ENCODE results near the gene SLU7. TPM values are rescaled to one million over a fixed set of nuclear protein-coding genes. Genes with fewer than 3 reads are reported as not detected.

SLU7 gene
- total RNA-seq, 1 experiment from 2014 or later: 43.6 TPM

DNA sequence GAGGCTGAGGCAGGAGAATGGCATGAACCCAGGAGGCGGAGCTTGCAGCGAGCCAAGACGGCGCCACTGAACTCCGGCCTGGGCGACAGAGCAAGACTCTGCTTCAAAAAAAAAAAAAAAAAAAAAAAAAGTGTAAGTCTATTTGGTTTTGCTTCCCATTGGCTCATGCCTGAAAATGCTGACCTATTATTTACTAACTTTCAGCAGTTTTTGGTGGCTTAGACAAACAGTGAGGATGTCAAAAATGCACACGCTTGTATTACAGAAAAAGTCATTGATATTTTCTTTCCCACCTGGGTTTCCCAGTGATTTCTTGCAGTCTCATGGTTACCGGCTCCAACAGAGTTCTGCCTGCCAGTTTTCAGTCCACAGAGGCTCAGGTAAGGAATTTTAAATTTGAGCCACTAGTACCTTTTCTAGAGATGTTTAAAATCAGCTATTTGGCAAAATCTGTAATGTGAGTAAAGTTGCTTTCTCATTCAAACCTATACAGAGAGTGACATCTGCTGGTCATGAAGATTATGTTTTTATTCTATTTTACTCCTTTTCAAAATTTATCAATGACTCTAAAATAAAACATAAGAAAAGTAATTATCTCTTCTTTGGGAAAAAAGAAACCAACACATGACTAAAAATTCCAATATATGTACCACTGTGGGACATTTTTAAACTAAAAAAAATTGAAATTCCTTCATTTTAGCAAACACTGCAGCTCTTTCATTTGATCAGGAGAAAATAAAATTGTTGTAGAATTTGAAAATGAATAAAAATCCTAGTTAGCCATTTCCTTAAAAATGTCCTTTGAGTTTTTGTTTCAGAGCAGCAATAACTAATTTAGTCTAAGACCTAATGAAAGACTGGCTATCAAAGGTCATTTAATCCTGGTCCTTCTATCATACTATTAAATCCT is 27.8 kb downstream of the SLU7 start:
- Histone ChIP-seq H2AFZ (ENCODE audit: low read depth, low read length, poor library complexity, severe bottlenecking) (no peak overlapping the region), H3K36me3 (ENCODE audit: control insufficient read depth in 1 of 2, insufficient read depth in 2 of 2, low read length in 2 of 2) (no peaks in the 10 kb centered on the region), H3K27ac (ENCODE audit: low read depth, low read length) (no peak overlapping the region), H3K79me2 (ENCODE audit: insufficient read depth, low read length) (no peaks in the 10 kb centered on the region), H4K20me1 (ENCODE audit: insufficient read depth) (no peaks in the 10 kb centered on the region), H3K4me2 (ENCODE audit: low read length) (no peak overlapping the region), H3K9ac (ENCODE audit: low read length) (no peak overlapping the region), H3K27me3 (ENCODE audit: insufficient read depth, low read length) (no peaks in the 10 kb centered on the region), H3K4me3 (replicated peaks in 1 of 2; ENCODE audit: low read depth in 1 of 2, low read length in 2 of 2) (no peak overlapping the region), H3K4me1 (ENCODE audit: control insufficient read depth in 1 of 2, insufficient read depth in 2 of 2, low read length in 2 of 2) (no peaks in the 10 kb centered on the region), H3K9me2 (ENCODE audit: insufficient read depth) (no peaks in the 10 kb centered on the region), H3K9me3 (ENCODE audit: control insufficient read depth in 1 of 2, insufficient read depth in 1 of 2, low read depth in 1 of 2, low read length in 2 of 2) (no peaks in the 10 kb centered on the region; a peak in 1 of 4 replicates)
- ChIA-PET POLR2A (no interaction called here), RAD21 (ENCODE audit: low non-redundant PET in 1 of 2, low total read pairs in 2 of 2, uncharacterized antibody in 2 of 2, unreplicated experiment in 2 of 2) (interaction anchor here (0.6 to 1.7 kb wide), 2 partner anchors 28 to 369 kb away, joined by 3 to 8 read pairs; no protein-coding TSS in a partner anchor), CTCF (interaction anchor here (0.5 to 3.6 kb wide), 26 partner anchors 9 to 1234 kb away, joined by 3 to 45 read pairs (median 3); partner anchors contain the start of genes C1QTNF2 and FAM200C)
- intact Hi-C loops (cut with micrococcal nuclease): loop anchor here (1.0 to 2.0 kb wide), 3 partner anchors 192 to 370 kb away; no protein-coding TSS in a partner anchor
- TF ChIP-seq TCF7L2 (IDR thresholded peaks at IDR 0.05; ENCODE audit: borderline replicate concordance, extremely low read depth, insufficient read depth, insufficient read length) (no peak), POLR2A (IDR thresholded peaks at IDR 0.05; ENCODE audit: borderline replicate concordance, extremely low read depth, insufficient read depth, insufficient read length) (no peak), RAD21 (IDR thresholded peaks at IDR 0.05; ENCODE audit: low read depth) (peak; percentile 76)
- TF ChIP-seq, protein P1, sequence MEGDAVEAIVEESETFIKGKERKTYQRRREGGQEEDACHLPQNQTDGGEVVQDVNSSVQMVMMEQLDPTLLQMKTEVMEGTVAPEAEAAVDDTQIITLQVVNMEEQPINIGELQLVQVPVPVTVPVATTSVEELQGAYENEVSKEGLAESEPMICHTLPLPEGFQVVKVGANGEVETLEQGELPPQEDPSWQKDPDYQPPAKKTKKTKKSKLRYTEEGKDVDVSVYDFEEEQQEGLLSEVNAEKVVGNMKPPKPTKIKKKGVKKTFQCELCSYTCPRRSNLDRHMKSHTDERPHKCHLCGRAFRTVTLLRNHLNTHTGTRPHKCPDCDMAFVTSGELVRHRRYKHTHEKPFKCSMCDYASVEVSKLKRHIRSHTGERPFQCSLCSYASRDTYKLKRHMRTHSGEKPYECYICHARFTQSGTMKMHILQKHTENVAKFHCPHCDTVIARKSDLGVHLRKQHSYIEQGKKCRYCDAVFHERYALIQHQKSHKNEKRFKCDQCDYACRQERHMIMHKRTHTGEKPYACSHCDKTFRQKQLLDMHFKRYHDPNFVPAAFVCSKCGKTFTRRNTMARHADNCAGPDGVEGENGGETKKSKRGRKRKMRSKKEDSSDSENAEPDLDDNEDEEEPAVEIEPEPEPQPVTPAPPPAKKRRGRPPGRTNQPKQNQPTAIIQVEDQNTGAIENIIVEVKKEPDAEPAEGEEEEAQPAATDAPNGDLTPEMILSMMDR (IDR thresholded peaks at IDR 0.05 in 2 of 3, conservative IDR thresholded peaks at IDR 0.05 in 1 of 3; ENCODE audit: borderline replicate concordance in 1 of 3, insufficient read depth in 1 of 3, low read depth in 2 of 3, low read length in 2 of 3): peak; percentile 24 to 68 (median 53); a peak in 4 of 6 replicates
- DNase-seq (ENCODE audit: low read depth, low spot score): no peak
- peak; percentile 52; the same call in 1 of the 2 replicates for ATAC-seq
- BruUV-seq (replicated peaks): no TSS peak

DNA sequence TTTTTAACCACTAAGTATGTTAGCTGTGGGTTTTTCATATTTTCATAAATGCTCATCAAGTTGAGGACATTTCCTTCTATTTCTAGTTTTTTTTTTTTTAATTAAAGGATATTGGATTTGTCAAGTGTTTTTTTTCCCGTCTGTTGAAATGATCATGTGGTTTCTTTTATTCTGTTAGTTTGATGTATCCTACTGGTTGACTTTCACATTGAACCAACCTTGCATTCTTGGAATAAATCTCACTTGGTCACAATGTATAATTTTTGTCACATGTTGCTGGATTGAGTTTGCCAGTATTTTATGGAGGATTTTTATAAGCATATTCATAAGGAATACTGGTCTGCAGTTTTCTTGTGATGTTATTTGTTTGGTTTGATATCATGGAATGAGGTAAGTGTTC is 31.4 kb downstream of the SLU7 start:
- Histone ChIP-seq H3K9ac (ENCODE audit: low read length) (no peak overlapping the region), H3K9me3 (ENCODE audit: control insufficient read depth in 1 of 2, insufficient read depth in 1 of 2, low read depth in 1 of 2, low read length in 2 of 2) (no peaks in the 10 kb centered on the region; a peak in 1 of 4 replicates), H3K4me2 (ENCODE audit: low read length) (no peak overlapping the region), H3K27me3 (ENCODE audit: insufficient read depth, low read length) (no peaks in the 10 kb centered on the region), H3K4me3 (replicated peaks in 1 of 2; ENCODE audit: low read depth in 1 of 2, low read length in 2 of 2) (no peak overlapping the region), H4K20me1 (ENCODE audit: insufficient read depth) (no peaks in the 10 kb centered on the region), H3K79me2 (ENCODE audit: insufficient read depth, low read length) (no peaks in the 10 kb centered on the region), H3K4me1 (ENCODE audit: control insufficient read depth in 1 of 2, insufficient read depth in 2 of 2, low read length in 2 of 2) (no peaks in the 10 kb centered on the region), H3K9me2 (ENCODE audit: insufficient read depth) (no peaks in the 10 kb centered on the region), H3K27ac (ENCODE audit: low read depth, low read length) (no peak overlapping the region), H3K36me3 (ENCODE audit: control insufficient read depth in 1 of 2, insufficient read depth in 2 of 2, low read length in 2 of 2) (no peaks in the 10 kb centered on the region), H2AFZ (ENCODE audit: low read depth, low read length, poor library complexity, severe bottlenecking) (no peak overlapping the region)
- TF ChIP-seq SP1 (IDR thresholded peaks at IDR 0.05; ENCODE audit: low read depth) (no peak), ZFX (IDR thresholded peaks at IDR 0.05) (no peak), ELF1 (IDR thresholded peaks at IDR 0.05; ENCODE audit: borderline replicate concordance, low read depth) (no peak), CEBPB (IDR thresholded peaks at IDR 0.05; ENCODE audit: low read depth) (no peak), POLR2AphosphoS5 (IDR thresholded peaks at IDR 0.05; ENCODE audit: low read depth, low read length) (no peak), CBX3 (IDR thresholded peaks at IDR 0.05; ENCODE audit: low read depth) (no peak), REST (IDR thresholded peaks at IDR 0.05; ENCODE audit: low read depth) (no peak)
- intact Hi-C loops (cut with micrococcal nuclease): no loop called here
- no peak for ATAC-seq
- no TSS peak for BruUV-seq (replicated peaks)
- RAD21 ChIA-PET (ENCODE audit: low non-redundant PET in 1 of 2, low total read pairs in 2 of 2, uncharacterized antibody in 2 of 2, unreplicated experiment in 2 of 2): no interaction called here
- POLR2A ChIA-PET: no interaction called here
- CTCF ChIA-PET: no interaction called here
- no peak for DNase-seq (ENCODE audit: low read depth, low spot score)
